Middle frontal gyrus (tissue), 1 donor: ENCODE measurements around the gene PLEKHF1.

Experiments used
- DNase-seq: peaks from one replicate; pipeline ENCODE4 v3.0.0-alpha.2; 2015; ENCODE audit warnings: low spot score; ENCODE audit errors: extremely low spot score

Gene PLEKHF1

DNA sequence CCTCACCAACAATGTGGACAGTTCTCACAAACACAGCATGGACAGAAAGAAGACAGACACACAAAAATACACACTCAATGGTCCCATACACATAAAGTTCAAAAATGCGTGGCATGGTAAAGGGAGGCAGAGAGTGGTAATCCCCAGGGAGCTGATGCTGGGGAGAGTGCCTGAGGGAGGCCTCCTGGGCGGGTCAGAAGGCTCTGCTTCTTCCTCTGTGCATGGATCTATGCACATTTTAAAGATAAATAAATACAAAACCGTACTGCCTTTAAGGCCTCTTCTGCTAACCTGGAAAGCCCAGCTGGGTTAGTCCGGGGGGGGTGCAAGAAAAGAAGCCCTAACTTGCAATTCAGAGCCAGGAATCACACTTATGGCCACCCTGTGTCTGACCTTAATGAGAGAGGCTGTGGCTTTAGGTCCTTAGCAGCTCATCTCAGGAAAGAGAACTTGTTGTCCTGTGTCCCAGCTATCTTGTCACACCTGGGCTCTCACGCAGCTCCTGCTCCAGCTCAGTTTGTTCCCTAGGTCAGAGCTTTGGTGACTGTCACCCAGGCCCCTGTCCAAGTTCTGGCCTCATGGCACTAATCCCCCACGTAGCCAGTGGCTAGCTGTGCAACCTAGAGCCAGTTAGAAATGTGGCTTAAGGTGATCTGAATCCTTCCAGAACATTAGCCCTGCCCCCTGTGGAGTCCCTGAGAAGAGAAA, 30.7 kb upstream of the PLEKHF1 start:
- DNase-seq, result no peak

DNA sequence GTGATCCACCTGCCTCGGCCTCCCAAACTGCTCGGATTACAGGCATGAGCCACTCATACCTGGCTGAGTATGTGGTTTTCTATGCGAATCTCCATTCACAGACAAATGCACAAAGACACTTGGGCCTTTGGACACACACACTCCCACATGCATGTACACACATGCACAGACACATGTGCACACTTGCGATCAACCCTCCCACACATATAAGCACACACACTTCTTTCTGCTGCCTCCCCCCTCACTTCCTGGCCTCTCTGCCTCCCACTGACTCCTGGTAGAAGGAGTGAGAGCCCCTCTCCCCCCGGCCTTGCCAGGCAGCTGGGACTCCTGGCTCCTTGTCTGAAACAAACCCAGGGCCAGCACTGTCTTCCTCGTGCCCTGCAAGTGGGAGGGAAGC, 29.3 kb upstream of the PLEKHF1 start:
- DNase-seq, result no peak

DNA sequence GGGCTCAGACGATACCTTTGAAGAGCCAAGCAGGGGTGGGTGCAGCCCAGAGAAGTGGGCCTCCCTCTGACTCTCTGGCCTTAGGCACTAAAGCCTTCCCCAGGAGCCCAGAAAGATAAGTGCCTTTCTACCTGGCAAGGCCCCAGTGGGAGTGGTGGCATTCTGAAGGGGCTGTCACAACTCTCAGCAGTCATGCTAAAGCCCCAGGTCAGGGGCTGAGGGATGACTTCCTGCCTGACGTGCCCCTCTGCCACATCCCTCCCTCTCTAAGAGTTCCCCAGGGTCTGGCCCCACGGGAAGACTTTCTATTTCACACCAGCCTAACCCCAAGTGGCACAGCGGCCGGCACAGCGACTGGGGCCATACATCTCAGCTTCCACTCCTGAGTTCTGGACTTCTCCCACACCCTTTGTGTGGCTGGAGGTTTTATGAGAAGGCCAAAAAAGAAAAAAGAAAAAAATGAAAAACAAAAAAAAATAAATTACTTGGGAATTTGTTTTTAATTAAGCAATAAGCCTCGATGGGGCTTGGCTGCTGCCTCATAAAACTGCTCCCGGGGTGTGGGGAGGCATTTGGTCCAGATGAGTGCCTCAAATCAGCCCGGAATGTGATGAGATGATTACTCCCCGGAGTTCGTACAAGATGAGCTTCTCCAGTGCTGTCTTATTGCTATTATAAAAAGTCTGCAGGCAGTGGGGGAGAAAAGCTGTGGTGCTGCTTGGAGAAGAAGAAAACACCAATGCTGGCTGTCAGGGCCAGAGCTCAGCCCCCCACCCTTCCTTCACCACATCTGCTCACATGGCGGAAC, 28.5 kb upstream of the PLEKHF1 start:
- no peak for DNase-seq

DNA sequence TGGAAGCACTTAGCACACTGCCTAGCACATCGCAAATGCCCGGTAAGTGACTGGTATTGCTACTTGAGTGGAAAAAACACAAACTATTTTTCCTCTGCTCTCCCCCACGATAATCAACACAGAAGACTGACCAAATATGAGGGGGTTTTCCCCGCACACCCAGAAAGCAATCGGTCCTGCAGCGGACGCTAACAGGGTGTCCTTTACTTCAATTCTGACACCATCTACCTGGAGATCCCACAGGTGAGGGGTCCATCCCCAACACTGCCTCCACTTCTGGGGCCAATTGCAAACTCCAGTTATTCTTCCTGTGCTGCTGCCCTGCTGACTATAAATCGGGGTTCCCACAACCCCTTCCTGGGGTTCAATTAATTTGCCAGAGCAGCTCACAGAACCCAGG, 26.2 kb upstream of the PLEKHF1 start:
- no peak for DNase-seq

DNA sequence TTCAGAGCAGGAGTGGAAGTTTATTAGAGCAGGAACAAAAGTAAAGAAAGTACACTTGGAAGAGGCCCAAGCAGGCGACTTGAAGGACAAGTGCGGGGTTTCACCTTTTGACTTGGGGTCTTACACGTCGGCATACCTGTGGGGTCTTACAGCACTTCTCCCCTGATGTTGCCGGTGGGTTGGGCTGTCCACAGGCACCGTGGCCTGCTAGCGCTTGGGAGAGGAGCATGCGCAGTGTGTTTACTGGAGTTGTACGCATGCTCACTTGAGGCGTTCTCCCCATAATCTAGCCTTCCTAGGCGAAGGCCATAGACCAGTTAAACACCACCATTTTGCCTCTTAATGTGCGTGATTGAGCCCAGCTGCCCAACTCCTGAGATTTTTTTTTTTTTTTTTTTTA, 25.0 kb upstream of the PLEKHF1 start:
- DNase-seq, result no peak

DNA sequence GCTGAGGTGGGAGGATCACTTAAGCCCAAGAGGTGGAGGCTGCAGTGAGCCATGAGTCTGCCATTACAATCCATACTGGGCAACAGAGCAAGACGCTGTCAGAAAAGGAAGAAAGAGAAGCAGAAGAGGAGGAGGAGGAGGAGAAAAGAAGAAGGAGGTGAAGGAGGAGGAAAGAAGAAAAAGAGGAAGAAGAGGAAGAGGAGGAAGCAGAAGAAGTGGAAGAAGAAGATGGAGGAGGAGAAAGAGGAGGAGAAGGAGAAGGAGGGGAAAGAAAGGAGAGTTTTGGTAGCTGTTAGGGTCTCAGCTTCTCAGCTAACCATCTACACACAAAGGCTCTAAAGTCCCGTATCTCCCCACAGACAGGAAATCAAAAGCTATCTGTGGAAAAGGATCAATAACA, 23.7 kb upstream of the PLEKHF1 start:
- no peak for DNase-seq

DNA sequence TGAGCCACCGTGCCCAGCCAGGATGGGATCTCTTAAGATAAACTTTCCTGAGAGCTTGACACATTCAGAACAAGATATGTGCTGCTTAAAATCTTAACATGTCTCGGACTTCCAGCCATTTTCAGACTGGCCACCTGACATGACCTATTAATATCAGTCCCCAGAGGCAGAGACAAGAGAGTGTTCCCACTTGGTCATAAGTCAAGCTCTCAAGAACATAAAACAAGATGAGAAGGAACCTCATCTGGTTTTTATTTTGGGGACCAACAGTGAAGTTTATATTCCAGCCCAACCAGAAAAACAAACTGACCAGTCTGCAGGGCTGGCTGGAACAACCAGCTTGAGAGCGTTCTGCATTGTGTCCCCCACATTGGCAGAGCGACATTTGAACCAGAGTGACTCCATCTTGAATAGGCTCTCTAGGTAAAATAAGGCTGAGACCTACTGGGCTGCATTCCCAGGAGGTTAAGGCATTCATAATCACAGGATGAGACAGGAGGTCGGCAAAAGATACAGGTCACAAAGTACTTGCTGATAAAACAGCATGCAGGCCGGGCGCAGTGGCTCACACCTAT, 21.8 kb upstream of the PLEKHF1 start:
- no peak for DNase-seq

DNA sequence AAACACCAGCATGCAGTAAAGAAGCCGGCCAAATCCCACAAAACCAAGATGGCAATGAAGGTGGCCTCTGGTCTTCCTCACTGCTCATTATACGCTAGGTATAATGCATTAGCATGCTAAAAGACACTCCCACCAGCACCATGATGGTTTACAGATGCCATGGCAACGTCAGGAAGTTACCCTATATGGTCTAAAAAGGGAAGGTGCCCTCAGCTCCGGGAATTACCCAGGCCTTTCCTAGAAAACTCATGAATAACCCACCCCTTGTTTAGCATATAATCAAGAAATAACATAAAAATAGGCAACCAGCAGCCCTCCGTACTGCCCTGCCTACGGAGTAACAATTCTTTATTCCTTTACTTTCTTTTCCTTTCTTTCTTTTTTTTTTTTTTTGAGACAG, 21.1 kb upstream of the PLEKHF1 start:
- DNase-seq, result no peak

DNA sequence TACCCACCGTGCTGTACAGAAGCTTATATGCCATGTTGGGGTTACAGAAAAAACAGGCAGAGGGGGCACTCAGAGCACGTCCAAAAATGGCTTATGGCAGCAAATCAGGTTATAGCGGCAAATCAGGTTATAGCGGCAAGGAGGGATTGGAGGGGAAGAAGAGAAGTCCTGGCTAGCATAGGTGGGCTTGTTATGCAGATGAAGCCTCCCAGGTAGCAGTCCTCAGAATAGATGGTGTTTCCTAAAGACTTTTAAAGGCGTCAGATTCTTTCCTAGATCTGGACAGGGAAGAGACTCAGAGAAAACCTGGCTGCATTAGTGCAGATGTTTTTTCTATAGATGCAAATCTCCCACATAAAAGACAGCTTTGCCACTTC, 19.8 kb upstream of the PLEKHF1 start:
- no peak for DNase-seq

DNA sequence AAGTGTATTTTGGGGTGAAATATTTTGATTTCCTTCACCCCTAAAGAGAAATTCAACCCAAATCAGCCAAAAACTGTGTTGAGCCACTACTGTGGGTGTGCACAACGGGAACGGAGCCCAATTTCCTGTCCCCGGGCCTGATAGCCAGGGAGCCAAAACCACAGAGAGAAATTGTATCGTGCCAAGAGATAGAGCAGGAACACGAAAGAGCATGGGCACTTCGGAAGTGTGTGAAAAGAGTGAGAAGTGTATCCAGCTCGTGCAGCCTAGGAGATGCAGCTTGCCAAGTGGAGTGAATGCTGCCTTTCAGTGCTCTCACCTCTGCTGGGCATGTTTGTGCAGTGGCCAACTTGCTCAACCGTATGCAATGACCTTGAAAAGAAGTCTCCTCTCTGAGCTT, 19.4 kb upstream of the PLEKHF1 start:
- no peak for DNase-seq

DNA sequence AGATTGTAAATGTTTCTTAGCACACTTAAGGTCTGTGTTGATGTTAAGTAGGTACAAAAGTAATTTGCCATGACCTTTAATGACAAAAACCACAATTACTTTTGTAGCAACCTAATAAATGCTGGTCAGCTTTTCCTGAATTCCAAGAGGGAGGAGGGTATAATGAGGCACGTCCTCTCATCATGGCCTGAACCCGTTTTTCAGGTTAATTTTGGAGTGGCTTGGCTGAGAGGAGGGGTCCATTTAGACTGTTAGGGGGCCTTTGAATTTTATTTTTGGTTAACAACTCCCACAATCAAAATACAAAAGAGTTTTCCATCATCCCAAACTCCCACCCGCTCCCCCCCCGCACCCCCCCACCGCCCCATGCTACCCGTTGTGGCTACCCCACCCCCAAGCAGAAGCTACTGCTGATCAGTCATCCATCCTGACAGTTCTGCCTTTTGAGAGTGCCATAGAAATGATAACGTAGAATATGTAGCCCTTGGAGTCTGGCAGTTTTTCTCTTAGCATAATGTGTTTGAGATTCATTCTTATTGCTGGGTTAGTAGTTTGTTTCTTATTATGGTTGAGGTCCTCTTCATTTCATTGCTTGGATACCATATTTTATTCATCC, 14.4 kb upstream of the PLEKHF1 start:
- no peak for DNase-seq

DNA sequence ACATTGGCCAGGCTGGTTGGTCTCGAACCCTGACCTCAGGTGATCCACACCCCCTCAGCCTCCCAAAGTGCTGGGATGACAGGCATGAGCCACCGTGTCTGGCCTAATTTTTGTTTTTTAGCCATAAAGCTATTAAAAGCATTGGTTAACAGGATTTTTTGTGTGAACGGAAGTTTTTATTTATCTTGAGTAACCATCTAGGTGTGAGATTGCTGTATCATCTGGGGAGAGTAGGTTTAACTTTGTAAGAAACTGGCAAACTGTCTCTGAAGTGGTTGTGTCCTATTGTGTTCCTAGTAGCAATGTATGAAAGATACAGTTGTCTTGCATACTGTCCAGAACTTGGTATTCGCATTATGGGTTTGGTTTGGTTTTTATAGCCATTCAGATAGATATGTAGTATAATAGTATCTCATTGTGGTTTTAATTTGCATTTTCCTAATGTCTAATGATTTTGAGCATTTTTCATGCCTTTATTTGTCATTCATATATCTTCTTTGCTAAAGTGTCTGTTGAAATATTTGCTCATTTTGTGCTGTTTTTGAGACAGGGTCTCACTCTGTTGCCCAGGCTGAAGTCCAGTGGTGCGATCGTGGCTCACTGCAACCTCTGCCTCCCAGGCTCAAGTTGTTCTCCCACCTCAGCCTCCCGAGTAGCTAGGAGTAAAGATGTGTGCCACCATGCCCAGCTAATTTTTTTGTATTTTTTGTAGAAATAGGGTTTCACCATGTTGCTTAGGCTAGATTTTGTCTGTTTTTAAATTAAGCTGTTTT, 13.5 kb upstream of the PLEKHF1 start:
- no peak for DNase-seq

DNA sequence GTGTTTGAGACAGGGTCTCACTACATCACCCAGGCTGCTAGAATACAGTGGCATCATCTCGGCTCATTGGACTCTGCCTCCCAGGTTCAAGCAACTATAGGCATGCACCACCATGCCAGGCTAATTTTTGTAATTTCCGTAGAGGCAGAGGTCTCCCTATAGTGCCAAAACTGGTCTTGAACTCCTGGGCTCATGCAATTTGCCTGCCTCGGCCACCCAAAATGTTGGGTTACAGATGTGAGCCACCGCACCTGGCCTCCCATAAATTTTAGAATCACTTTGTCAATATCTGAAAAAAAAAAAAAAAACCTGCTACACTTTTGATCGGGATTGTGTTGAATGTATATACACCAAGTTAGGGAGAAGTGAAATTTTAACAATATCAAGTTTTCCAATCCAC, 11.9 kb upstream of the PLEKHF1 start:
- DNase-seq, result no peak

DNA sequence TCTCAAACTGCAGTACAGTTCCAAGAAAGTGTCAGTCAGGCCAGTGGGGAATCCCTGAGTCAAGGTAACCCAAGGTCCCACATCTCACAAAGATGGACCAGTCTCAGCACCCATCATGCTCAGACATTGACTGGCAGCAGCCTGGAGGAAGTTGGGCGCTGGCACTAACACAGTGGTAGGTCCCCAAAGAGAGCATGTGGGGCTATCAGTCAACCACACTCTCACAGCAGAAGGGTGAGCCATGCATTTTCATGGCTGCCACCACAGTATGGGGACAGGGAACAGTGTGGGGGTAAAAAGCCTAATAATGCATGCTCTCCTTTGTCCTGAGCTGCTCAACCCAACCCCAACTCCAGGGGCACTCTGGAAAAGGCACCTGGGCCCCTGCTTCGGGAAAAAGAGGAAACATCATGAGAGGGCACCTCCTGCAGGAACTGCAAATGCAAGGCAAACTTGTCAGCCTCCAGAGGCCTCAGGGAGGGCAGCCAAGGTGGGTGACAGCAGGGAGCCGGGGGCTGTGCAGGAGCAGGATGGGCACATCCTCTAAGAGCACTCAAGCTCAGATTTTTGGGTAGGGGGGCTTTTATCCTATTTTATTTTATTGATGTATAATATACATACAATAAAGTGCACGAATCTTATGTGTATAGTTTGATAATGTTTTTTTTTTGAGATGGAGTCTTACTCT, 9.5 kb upstream of the PLEKHF1 start:
- no peak for DNase-seq

DNA sequence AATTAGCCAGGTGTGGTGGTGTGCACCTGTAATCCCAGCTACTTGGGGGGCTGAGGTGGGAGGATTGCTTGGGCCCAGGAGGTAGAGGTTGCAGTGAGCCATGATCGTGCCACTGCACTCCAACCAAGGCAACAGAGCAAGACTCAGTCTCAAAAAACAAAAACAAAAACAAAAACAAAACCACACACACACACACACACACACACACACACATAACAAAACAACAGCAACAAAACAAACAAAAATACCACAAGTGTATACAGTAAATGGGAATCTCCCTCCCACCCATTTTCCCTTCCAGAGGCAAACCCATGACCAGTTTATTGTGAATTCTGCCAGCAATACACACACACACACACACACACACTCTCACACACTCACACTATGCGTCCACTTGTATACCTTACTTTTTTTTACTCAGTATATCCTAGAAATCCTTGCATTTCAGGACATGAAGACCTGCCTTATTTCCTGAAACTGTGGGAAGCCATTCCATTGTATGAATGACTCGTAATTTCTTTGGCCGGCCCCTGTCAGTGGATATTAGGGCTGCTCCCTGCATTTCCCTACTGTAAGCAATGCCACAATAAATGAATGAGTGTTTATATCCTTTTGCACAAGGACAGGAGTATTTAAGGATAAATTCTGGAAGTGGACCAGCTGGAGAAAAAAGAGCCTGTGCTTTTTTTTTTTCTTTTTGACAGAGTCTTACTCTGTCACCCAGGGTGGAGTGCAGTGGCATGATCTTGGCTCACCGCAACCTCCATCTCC, 6.9 kb upstream of the PLEKHF1 start:
- no peak for DNase-seq

DNA sequence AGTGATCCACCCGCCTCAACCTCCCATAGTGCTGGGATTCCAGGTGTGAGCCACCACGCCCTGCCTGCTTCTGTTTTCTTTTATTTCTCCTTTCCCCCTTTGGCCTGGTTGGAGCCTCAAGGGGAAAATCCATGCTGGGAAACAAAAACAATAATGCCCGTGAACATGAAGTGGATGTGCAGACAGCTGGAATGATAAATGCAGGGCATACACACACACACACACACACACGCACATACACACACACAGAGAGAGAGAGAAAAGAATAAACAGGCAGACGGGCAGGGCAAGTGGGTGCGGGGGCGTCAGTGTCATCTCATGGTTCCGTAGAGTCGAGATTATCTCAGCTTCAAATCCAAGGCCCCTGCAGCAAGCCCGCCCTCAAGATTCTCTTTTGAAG, 4.4 kb upstream of the PLEKHF1 start:
- DNase-seq, result no peak

DNA sequence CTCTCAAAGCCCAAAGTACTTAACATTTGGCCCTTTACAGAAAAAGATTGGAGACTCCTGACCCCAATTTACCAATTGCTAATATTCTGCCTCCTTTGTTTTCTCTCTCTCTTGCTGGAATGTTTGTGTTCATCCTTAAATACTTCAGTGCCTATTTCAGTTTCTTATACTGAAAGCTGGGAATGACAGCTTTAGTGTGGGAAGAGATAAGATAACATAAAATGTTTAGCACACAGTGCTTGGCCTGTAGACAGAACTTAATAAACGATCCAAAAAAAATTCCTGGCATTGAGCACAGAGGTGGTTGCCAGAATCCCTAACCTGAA, 3.0 kb upstream of the PLEKHF1 start:
- DNase-seq, result no peak

DNA sequence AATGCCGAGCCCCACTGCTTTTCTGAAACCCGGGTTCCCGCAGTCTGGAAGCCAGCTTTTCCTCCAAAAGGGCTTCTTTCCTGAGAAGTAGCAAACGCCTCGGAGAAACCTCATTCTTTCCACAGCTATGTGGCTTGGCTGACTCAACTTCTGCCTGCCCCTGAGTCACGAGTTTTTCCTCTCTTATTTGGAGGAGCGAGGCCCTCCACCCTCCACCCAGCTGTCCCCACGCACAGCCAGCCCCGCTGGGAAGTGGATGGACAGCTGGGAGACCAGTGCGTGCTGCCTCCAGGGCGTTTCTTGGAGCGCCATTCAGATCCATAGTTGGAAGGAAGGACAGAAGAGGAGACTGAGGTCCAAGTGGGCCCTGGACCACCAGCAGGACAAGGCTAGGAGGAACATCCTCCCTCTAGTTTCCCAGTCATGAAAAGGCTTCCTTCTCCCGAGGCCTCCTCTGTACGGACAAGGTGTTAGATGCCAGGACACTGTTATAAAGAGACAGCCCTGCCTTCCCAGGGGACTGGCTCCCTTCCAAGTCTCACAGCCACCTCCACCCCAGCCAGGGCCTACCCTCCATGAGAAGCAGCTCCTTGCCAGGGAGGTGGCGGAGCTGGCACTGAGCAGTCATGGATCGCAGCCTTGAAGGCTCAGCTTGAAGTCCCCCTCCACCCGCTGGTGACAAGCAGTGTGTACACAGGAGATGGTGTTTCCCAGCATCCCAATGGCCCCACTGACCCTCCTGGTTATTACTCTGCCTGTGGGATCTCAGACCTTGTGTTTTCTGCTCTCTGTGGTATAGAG, 2.5 kb upstream of the PLEKHF1 start:
- no peak for DNase-seq
